Non-pigmented ciliary epithelial cell (primary cell): ENCODE measurements around the gene TRIM15.

Source experiments
- DNase-seq: peaks from one replicate; pipeline ENCODE4 v3.0.0-alpha.2; 2010; ENCODE audit warnings: low read depth

Gene TRIM15

GRCh38 chr6:30145818-30146217 lies 17.5 kb upstream of the TRIM15 start:
- no peak for DNase-seq

- DNase-seq: no peak
Measured at GRCh38 chr6:30147096-30147495, 16.2 kb upstream of the TRIM15 start.

GRCh38 chr6:30149234-30149633 lies 14.1 kb upstream of the TRIM15 start:
- no peak for DNase-seq

- no peak for DNase-seq
Measured at GRCh38 chr6:30149858-30150550, 13.3 kb upstream of the TRIM15 start.

- no peak for DNase-seq
Measured at GRCh38 chr6:30150671-30151395, 12.5 kb upstream of the TRIM15 start.

GRCh38 chr6:30151580-30151979 lies 11.8 kb upstream of the TRIM15 start:
- DNase-seq: no peak

- no peak for DNase-seq
Measured at GRCh38 chr6:30152016-30152673, 11.2 kb upstream of the TRIM15 start.

GRCh38 chr6:30152910-30153610 lies 10.3 kb upstream of the TRIM15 start:
- no peak for DNase-seq

GRCh38 chr6:30154061-30154460 lies 9.3 kb upstream of the TRIM15 start:
- no peak for DNase-seq

GRCh38 chr6:30154709-30155519 lies 8.4 kb upstream of the TRIM15 start:
- no peak for DNase-seq

GRCh38 chr6:30155520-30156261 lies 7.7 kb upstream of the TRIM15 start:
- DNase-seq: no peak

GRCh38 chr6:30156262-30156599 lies 7.1 kb upstream of the TRIM15 start:
- DNase-seq: no peak

GRCh38 chr6:30156774-30157173 lies 6.6 kb upstream of the TRIM15 start:
- DNase-seq: no peak

GRCh38 chr6:30157581-30157980 lies 5.8 kb upstream of the TRIM15 start:
- DNase-seq: no peak

- DNase-seq: no peak
Measured at GRCh38 chr6:30157999-30158398, 5.3 kb upstream of the TRIM15 start.

GRCh38 chr6:30158475-30159040 lies 4.8 kb upstream of the TRIM15 start:
- no peak for DNase-seq

GRCh38 chr6:30160008-30160784 lies 3.1 kb upstream of the TRIM15 start:
- DNase-seq: no peak

- DNase-seq: no peak
Measured at GRCh38 chr6:30160785-30161531, 2.4 kb upstream of the TRIM15 start, which contains the start of gene TRIM10. Gene TRIM10 (minus strand): TSS chr6:30161211. CDS start chr6:30160858, 353 bp downstream.
